HG02642 (cell line): Measurements from ENCODE around the gene TNNI2.

Experiments used
- ATAC-seq: cut with Tn5 transposase; IDR thresholded peaks from one replicate; pipeline ENCODE4 v1.9.1; 2021; ENCODE audit warnings: mild to moderate bottlenecking; ENCODE audit not compliant: unreplicated experiment, poor library complexity

TNNI2 gene

GRCh38 chr11:1844221-1845094, 5.7 kb downstream of the TNNI2 start:
- no peak for ATAC-seq

GRCh38 chr11:1845095-1845429, 6.3 kb downstream of the TNNI2 start:
- no peak for ATAC-seq

DNA sequence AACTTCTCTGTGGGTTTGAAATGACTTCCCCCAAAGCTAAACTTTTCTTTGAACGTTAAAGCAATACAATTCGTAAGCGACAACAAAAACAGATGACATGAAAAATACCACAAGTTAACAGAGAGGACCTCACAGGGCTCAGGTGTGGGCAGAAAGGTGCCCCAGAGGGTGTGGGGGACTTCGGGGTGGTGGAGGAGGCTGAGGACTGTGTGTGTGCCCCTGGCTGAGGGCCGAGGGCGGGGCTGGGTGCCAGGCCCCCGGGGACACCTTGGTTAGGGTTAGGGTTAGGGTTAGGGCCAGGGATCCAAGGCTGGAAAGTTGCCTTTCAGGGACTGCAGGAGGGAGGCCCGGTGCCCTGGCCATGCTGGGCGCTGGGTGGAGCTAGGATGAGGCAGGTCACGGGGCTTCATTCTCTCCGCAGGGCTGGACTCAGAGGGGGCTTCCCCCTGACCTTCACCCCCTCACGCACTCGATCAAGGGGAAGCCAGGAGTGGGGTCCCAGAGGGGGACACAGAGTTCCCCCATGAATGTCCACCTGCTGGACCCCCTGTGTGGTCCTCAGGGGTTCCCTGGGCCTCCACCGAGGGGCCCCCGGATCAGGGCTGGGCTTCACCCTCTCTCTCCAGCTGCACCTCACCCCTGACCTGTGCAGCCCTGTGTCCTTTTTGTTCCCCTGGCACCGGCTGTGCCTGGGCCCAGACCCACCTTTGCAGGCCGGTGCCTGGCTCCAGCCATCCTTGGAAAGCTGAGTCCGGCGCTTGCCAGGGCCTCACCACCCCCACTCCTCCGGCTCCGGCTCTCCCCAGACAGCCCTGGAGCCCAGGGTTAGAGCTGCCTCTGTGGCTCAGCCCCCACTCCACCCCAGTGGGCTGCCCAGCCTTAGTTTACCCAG, 7.0 kb downstream of the TNNI2 start:
- ATAC-seq = no peak

- ATAC-seq = no peak
Measured at GRCh38 chr11:1846453-1846932, 7.7 kb downstream of the TNNI2 start.

DNA sequence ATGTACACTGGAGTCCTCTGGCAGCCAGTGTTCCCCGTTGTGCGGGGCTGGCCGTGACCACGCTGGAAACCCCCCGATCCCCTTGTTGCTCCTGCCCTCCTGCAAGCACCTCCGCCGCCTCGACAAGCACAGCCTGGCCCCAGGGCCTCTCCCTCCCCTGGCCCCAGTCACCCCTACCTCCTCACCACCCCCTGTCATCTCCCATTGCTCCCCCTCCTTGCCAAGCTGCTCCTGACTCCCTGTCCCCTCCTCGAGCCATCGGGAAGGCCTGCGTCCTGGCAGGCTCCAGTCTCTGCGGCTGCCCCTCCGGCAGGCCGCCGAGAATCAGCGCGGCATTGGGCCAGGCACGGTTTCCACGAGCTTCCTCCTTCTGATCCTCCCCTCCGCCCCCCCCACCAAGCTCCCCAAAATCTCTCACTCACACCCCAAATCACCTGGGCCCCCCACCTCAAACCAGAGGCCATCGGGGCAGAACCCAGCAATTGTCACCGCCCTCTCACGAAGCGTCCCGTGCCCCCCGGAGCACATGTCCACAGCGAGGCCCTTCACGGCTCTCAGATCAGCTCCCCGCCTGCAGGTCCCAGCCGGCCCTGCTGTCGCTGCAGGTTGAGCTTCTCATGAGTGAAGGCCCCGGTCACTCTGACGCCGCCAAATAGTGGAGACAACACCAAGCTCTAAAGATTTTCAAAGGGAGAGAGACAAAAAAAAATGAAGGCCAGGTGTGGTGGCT, 8.4 kb downstream of the TNNI2 start:
- ATAC-seq = no peak

GRCh38 chr11:1847926-1848639, 9.3 kb downstream of the TNNI2 start:
- no peak for ATAC-seq

DNA sequence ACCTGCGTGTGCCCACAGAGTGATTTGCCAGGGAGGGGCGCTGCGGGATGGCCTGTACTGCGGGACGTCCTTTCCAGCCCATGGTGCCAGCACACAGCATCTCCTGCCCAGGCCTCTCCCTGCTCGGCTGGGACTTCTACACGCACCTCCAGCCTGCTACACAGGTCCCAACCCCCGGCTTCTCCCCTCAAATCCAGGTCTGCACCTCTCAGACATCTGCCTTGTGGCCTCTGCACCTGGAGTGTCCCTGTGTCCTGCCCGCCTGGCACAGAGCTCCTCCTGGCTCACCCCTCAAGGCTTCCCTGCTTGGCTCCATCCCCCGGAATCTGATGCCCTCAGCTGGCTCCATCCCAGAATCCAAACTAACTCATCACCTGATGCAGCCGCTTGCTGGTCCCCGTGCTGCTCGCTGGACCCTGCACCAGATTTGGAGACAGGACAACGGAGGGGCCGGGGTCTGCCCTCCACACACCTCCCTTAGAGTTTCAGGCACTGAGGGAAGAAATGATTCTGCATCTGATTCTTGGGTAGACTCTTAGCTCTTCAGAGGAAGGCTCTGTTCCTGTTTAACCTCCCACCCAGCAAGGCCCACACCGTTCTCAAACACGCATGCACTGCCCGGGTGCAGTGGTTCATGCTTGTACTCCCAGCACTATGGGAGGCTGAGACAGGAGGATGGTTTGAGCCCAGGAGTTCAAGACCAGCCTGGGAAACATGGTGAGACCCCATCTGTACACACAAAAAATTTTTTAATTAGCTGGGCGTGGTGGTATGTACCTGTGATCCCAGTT, 10.1 kb downstream of the TNNI2 start:
- no peak for ATAC-seq

- no peak for ATAC-seq
Measured at GRCh38 chr11:1851468-1852180, 12.8 kb downstream of the TNNI2 start.

- ATAC-seq = no peak
Measured at GRCh38 chr11:1852271-1852876, 13.6 kb downstream of the TNNI2 start.

DNA sequence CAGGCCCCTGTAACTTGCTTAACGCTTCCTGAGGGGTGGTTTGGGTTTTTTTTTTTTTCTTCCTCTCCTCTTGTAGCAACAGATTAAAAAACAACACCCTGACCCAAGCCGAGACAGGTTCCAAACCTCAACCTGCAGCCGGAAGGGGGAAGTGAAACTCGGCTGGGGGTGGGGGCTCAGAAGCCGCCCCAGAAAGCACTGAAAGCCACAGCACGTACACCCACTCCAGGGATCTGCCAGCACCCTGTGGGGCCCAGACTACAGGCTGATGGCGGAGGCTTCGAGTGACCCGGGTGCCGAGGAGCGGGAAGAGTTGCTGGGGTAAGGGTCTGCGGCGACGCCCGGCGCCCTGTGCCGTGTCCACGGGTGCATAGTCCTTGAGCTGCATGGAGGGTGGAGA, 14.1 kb downstream of the TNNI2 start, which contains the start of gene LSP1:
Gene LSP1, plus strand, starts transcription at position 208 of the 400 bp plus-strand sequence. Its CDS starts 61 bp downstream, at position 269.
- ATAC-seq = peak; percentile 46

DNA sequence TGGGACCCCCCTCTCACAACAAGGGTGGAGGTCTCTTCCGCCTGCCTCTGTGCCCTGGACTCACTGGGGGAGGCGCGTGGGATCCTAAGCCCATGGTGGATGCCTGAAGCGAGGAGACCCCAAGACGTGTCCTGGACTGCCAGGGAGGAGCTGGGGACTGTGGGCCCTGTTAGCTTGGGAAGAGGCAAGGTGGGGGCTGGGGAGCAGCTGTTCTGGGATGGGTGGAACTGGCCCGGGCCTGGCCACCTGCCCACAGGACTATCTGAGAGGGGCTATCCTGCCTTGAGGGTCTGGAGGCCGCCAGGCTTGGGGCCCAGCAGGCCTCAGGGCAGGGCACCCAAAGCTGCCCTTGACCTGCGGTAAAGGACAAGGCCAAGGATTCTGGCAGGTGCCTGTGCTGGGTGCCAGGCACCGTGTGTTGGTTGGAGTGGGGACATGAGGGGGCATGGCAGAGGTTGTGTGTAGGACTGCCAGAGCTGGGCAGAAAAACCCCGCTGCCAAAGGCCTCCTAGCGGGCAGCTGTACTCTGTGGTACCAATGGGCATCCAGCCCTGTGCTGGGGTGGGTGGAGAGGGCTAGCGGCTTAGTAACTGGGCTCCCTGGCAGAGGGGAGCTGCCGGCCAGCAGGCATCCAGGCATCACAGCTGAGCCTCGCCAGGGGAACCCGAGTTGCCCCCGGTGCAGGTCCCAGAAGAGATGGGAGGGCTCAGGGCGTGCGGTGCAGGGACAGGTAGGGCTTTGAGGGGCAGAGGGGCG, 14.8 kb downstream of the TNNI2 start:
- no peak for ATAC-seq

DNA sequence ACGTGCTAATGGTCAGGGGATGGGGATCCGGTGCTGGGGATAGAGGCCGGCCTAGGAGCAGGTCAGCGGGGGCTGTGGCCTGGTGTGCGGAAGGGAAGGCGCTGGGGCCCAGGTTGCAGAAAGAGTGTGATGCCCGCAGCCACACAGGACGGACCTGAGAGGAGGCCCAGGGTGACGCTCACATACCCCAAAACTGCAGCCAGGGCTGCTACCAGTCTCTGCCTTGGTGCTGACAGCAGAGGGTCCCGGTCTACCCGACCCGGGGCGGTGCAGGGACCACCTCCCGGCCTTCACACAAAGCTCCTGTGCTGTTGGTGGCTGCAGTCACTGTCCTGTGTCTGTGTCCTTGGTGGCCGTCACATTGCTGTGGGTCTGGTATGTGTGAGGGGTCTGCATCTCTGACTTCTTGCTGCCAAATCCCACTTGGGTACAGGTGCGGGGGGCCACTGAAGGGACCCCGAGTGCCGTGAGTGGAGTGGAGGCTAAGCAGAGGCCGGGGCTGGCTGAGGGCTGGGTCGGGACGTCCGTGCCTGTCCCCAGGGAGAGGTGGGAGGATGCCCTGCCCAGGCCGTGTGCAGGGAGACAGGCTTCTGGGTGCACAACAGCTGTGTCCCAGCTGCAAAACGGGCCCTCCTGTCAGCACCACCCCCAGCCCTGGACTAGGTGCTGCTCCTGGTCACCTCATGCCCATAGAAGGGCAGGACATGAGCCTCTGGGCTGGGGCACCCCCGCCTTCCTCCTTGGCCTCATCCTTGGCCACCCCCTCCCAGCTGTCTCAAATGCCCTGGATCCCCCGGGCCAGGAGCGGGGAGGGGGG, 15.6 kb downstream of the TNNI2 start:
- peak; percentile 31 for ATAC-seq

DNA sequence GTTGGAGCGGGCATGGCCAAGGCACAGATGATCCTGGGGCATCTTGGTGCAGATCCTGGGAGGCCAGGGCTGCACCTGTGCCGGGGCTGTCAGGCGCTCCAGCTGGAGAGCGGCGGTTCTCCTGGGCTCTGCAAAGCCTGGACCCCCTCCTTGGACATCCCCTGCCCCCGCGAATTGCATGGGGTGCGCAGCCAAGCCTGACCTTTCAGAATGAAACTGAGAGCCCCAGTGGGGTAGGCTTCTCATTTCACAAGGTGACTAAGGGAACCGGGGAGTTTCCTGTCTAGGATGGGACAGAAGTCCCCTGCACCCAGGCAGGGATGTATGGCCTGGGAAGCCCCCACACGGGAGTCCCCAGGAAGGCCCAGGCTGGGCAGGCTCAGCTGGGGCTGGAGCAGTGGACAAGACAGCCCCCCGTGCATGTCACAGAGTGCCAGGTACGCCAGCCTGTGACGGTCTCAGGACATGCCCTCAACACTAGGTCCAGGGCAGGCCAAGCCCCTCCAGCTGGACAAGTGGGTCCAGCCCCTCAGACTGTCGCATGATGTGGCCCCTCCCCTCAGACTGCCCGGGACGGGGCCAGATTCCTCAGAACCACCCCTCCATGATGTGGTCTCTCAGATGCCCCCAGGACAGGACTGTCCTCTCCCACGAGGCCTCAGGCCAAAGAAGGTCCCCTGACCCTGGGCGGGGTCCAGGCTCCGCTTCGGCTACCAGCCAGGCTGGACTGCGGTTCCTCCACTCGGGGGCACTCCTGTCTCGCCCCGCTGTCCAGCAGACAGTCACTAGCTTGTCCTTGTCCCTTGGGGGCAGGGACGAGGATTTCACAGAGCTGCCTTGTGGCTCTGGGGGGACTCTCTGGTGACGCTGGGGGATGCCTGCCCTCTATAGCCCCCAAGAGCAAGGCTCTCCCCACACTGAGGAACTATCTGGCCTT, 16.4 kb downstream of the TNNI2 start:
- peak; percentile 35 for ATAC-seq

DNA sequence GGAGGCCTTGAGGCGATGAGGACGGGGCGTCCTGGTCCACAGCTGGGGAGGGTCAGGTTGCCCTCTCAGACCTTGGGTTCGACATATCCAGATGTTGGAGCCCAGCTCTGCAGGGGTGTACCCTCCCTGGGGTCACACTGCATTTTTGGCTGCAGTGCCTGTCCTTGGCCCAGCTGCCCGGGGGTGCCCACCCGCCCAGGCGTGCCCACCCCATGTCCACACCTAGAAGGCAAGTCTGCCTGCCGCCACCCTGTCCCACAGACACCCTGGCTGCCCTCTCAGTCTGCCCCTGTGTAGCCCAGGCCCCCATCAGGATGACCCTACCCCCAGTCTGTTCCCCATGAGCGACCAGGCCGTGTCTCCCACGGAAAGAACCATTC, 17.1 kb downstream of the TNNI2 start:
- ATAC-seq = no peak

GRCh38 chr11:1856306-1857005, 17.7 kb downstream of the TNNI2 start:
- no peak for ATAC-seq
